HS-5 (cell line): ENCODE data around the gene LRRC30.
A peak's percentile ranks its signal among the peaks of the same experiment; 100 is the strongest.
"Not testable (repeated sequence)": the region's sequence is repeated elsewhere in the genome, so short reads cannot be mapped to it uniquely, and the experiment has no call there.

Experiments used
- DNase-seq: peaks from one replicate; pipeline ENCODE4 v3.0.0-alpha.2; 2012; ENCODE audit warnings: low read depth

LRRC30 gene

GRCh38 chr18:7230626-7231349 is at the start of gene LRRC30:
Gene LRRC30, plus strand, starts transcription at chr18:7231089. Its CDS starts 50 bp downstream, at chr18:7231139.
- no peak for DNase-seq

- no peak for DNase-seq
Measured at GRCh38 chr18:7185701-7186100, 45.2 kb upstream of the LRRC30 start.

- no peak for DNase-seq
Measured at GRCh38 chr18:7190547-7191156, 40.2 kb upstream of the LRRC30 start.

GRCh38 chr18:7191736-7192135 is 39.2 kb upstream of the LRRC30 start:
- no peak for DNase-seq

- no peak for DNase-seq
Measured at GRCh38 chr18:7195266-7195665, 35.6 kb upstream of the LRRC30 start.

GRCh38 chr18:7196421-7196820 is 34.5 kb upstream of the LRRC30 start:
- no peak for DNase-seq

GRCh38 chr18:7197854-7198253 is 33.0 kb upstream of the LRRC30 start:
- no peak for DNase-seq

- no peak for DNase-seq
Measured at GRCh38 chr18:7198326-7198725, 32.6 kb upstream of the LRRC30 start.

GRCh38 chr18:7201096-7201495 is 29.8 kb upstream of the LRRC30 start:
- DNase-seq: no peak

GRCh38 chr18:7202169-7202568 is 28.7 kb upstream of the LRRC30 start:
- no peak for DNase-seq

GRCh38 chr18:7203601-7204000 is 27.3 kb upstream of the LRRC30 start:
- not testable (repeated sequence) for DNase-seq

GRCh38 chr18:7205346-7205745 is 25.5 kb upstream of the LRRC30 start:
- DNase-seq: no peak

- DNase-seq: no peak
Measured at GRCh38 chr18:7206217-7206616, 24.7 kb upstream of the LRRC30 start.

- no peak for DNase-seq
Measured at GRCh38 chr18:7207366-7207915, 23.4 kb upstream of the LRRC30 start.

GRCh38 chr18:7221424-7222155 is 9.3 kb upstream of the LRRC30 start:
- DNase-seq: peak; percentile 9

- DNase-seq: no peak
Measured at GRCh38 chr18:7224198-7224597, 6.7 kb upstream of the LRRC30 start.

- no peak for DNase-seq
Measured at GRCh38 chr18:7232218-7232617, 1.3 kb downstream of the LRRC30 start.

- no peak for DNase-seq
Measured at GRCh38 chr18:7233134-7233810, 2.4 kb downstream of the LRRC30 start.

GRCh38 chr18:7234091-7234490 is 3.2 kb downstream of the LRRC30 start:
- DNase-seq: no peak

- DNase-seq: no peak
Measured at GRCh38 chr18:7234956-7235355, 4.1 kb downstream of the LRRC30 start.

- no peak for DNase-seq
Measured at GRCh38 chr18:7236072-7236471, 5.2 kb downstream of the LRRC30 start.

- DNase-seq: no peak
Measured at GRCh38 chr18:7236933-7237332, 6.0 kb downstream of the LRRC30 start.
